GM23338 (cell line): Measurements from ENCODE around the gene MAP2K5. TPM values are rescaled to one million over a fixed set of nuclear protein-coding genes. Genes with fewer than 3 reads are reported as not detected.

Experiments
- ATAC-seq: fragments of 200-7000 bp; cut with Tn5 transposase; 3 replicates; pipeline ENCODE4 v1.9.1; 2020
- DNase-seq: peaks from one replicate; pipeline ENCODE4 v3.0.0-alpha.2; 2015; ENCODE audit warnings: low spot score
- H2AFZ ChIP-seq: fragments of 200-600 bp; sonication (generic); 2 replicates; pipeline ENCODE4 v1.8.0; 2016; ENCODE audit warnings: antibody characterized with exemption, mild to moderate bottlenecking, moderate library complexity
- H3F3A ChIP-seq: fragments of 200-600 bp; sonication (generic); replicated peaks from 2 replicates; pipeline ENCODE4 v1.8.0; 2017; ENCODE audit warnings: antibody characterized with exemption, mixed run types, low read depth
- H3K27ac ChIP-seq: fragments of 200-600 bp; sonication (generic); 2 replicates; pipeline ENCODE4 v1.6.1; 2016; ENCODE audit warnings: low read depth
- H3K27me3 ChIP-seq: fragments of 200-600 bp; sonication (generic); 2 replicates; pipeline ENCODE4 v1.8.0; 2016; ENCODE audit warnings: mild to moderate bottlenecking, mixed run types, moderate library complexity; ENCODE audit not compliant: insufficient read depth
- H3K36me3 ChIP-seq: fragments of 200-600 bp; sonication (generic); 2 replicates; pipeline ENCODE4 v1.8.0; 2016; ENCODE audit warnings: mild to moderate bottlenecking; ENCODE audit not compliant: insufficient read depth
- H3K4me1 ChIP-seq: fragments of 200-600 bp; sonication (generic); 2 replicates; pipeline ENCODE4 v1.8.0; 2016; ENCODE audit warnings: mild to moderate bottlenecking, moderate library complexity; ENCODE audit not compliant: insufficient read depth
- H3K4me2 ChIP-seq: fragments of 200-600 bp; sonication (generic); 2 replicates; pipeline ENCODE4 v1.7.1; 2017; ENCODE audit warnings: mixed run types
- H3K4me3 ChIP-seq: fragments of 200-600 bp; sonication (generic); 2 replicates; pipeline ENCODE4 v1.6.1; 2016; ENCODE audit warnings: mixed run types
- H3K79me2 ChIP-seq: fragments of 200-600 bp; sonication (generic); replicated peaks from 2 replicates; pipeline ENCODE4 v1.8.0; 2017; ENCODE audit warnings: mild to moderate bottlenecking; ENCODE audit not compliant: insufficient read depth
- H3K9me2 ChIP-seq: fragments of 200-600 bp; sonication (generic); 2 replicates; pipeline ENCODE4 v1.8.0; 2017; ENCODE audit not compliant: insufficient read depth
- H4K20me1 ChIP-seq: fragments of 200-600 bp; sonication (generic); replicated peaks from 2 replicates; pipeline ENCODE4 v1.8.0; 2017; ENCODE audit warnings: mild to moderate bottlenecking; ENCODE audit not compliant: insufficient read depth
- H3K27ac Mint-ChIP-seq: 2 replicates; pipeline ENCODE4 v1.8.0; 2020; ENCODE audit warnings: inconsistent platforms, mild to moderate bottlenecking, moderate library complexity, mixed read lengths
- H3K27me3 Mint-ChIP-seq: 3 replicates; pipeline ENCODE4 v1.8.0; 2022; ENCODE audit warnings: low read depth, mild to moderate bottlenecking, moderate library complexity, mixed read lengths, inconsistent platforms; ENCODE audit not compliant: insufficient read depth, poor library complexity
- H3K36me3 Mint-ChIP-seq: 3 replicates; pipeline ENCODE4 v1.8.0; 2021; ENCODE audit warnings: low read depth, mild to moderate bottlenecking, inconsistent platforms, moderate library complexity, mixed read lengths
- H3K4me1 Mint-ChIP-seq: 3 replicates; pipeline ENCODE4 v1.8.0; 2020; ENCODE audit warnings: mild to moderate bottlenecking, inconsistent platforms, mixed read lengths
- H3K4me3 Mint-ChIP-seq: 3 replicates; pipeline ENCODE4 v1.8.0; 2021; ENCODE audit warnings: moderate library complexity, mild to moderate bottlenecking, inconsistent platforms, mixed read lengths
- H3K9me3 Mint-ChIP-seq: 3 replicates; pipeline ENCODE4 v1.8.0; 2020; ENCODE audit warnings: moderate library complexity, mild to moderate bottlenecking, inconsistent platforms, mixed read lengths
- CREB1 ChIP-seq: fragments of 250-450 bp; sonication (Bioruptor Pico); IDR thresholded peaks from 2 replicates; pipeline ENCODE4 v1.5.0; 2020; ENCODE audit warnings: low read depth, mild to moderate bottlenecking, moderate library complexity
- EZH2 ChIP-seq: fragments of 200-600 bp; sonication (generic); IDR thresholded peaks from one replicate; pipeline ENCODE4 v1.8.0; 2017; ENCODE audit warnings: antibody characterized with exemption, mild to moderate bottlenecking, low read depth; ENCODE audit not compliant: unreplicated experiment
- EZH2phosphoT487 ChIP-seq: fragments of 200-600 bp; sonication (generic); IDR thresholded peaks from one replicate; pipeline ENCODE4 v1.8.1; 2018; ENCODE audit warnings: antibody characterized with exemption; ENCODE audit not compliant: unreplicated experiment
- JUNB ChIP-seq: IDR thresholded peaks from one replicate; pipeline ENCODE4 v1.6.1; 2016; ENCODE audit warnings: antibody characterized with exemption; ENCODE audit not compliant: unreplicated experiment
- NANOG ChIP-seq: IDR thresholded peaks from 2 replicates; pipeline ENCODE4 v1.6.1; 2016; ENCODE audit warnings: antibody characterized with exemption, borderline replicate concordance
- POLR2AphosphoS5 ChIP-seq: IDR thresholded peaks from 2 replicates; pipeline ENCODE4 v1.6.1; 2016; ENCODE audit warnings: antibody characterized with exemption, low read depth
- STAT1 ChIP-seq: IDR thresholded peaks from one replicate; pipeline ENCODE4 v1.6.1; 2016; ENCODE audit warnings: antibody characterized with exemption; ENCODE audit not compliant: unreplicated experiment
- ZNF114 ChIP-seq: fragments of 250-450 bp; sonication (Bioruptor Pico); IDR thresholded peaks from 2 replicates; pipeline ENCODE4 v1.5.0; 2020; ENCODE audit warnings: mild to moderate bottlenecking, moderate library complexity
- ZNF331 ChIP-seq: fragments of 250-450 bp; sonication (Bioruptor Pico); IDR thresholded peaks from 2 replicates; pipeline ENCODE4 v1.5.0; 2020; ENCODE audit warnings: low read depth, mild to moderate bottlenecking, moderate library complexity
- ZNF462 ChIP-seq: fragments of 250-450 bp; sonication (Bioruptor Pico); IDR thresholded peaks from 2 replicates; pipeline ENCODE4 v1.5.0; 2020; ENCODE audit warnings: mild to moderate bottlenecking, moderate library complexity
- polyA plus RNA-seq: library from polyadenylated mRNA; unstranded; fragments of >200 nt; fragmentation: Nextera tagmentation; extraction: Ambion mirVana; gene quantifications from 2 replicates; pipeline ENCODE4 v1.2.1, GENCODE V29; 2016
- total RNA-seq: library from RNA; depleted of rRNA; stranded (reverse); fragments of >200 nt; shearing (Covaris generic); gene quantifications from 2 replicates; pipeline ENCODE4 v1.2.3, GENCODE V29; 2014
- TF ChIP-seq, protein P1 (sequence below): IDR thresholded peaks from 2 replicates; pipeline ENCODE4 v1.6.1; 2016; ENCODE audit warnings: antibody characterized with exemption
- TF ChIP-seq, protein P2 (sequence below), 2 experiments: fragments of 200-600 bp in 1 of 2; sonication (generic) in 1 of 2; conservative IDR thresholded peaks; 2 replicates each; pipeline versions ENCODE4 v1.5.1 to v1.6.1; 2016 to 2017; ENCODE audit warnings: antibody characterized with exemption in 2 of 2, low read depth in 2 of 2, mild to moderate bottlenecking in 2 of 2, moderate library complexity in 1 of 2
- TF ChIP-seq, protein P3 (sequence below): IDR thresholded peaks from one replicate; pipeline ENCODE4 v1.6.1; 2018; ENCODE audit warnings: antibody characterized with exemption; ENCODE audit not compliant: unreplicated experiment

MAP2K5 gene
- total and polyA plus RNA-seq, 2 experiments from 2014 or later: 6.5 to 13.6 TPM

DNA sequence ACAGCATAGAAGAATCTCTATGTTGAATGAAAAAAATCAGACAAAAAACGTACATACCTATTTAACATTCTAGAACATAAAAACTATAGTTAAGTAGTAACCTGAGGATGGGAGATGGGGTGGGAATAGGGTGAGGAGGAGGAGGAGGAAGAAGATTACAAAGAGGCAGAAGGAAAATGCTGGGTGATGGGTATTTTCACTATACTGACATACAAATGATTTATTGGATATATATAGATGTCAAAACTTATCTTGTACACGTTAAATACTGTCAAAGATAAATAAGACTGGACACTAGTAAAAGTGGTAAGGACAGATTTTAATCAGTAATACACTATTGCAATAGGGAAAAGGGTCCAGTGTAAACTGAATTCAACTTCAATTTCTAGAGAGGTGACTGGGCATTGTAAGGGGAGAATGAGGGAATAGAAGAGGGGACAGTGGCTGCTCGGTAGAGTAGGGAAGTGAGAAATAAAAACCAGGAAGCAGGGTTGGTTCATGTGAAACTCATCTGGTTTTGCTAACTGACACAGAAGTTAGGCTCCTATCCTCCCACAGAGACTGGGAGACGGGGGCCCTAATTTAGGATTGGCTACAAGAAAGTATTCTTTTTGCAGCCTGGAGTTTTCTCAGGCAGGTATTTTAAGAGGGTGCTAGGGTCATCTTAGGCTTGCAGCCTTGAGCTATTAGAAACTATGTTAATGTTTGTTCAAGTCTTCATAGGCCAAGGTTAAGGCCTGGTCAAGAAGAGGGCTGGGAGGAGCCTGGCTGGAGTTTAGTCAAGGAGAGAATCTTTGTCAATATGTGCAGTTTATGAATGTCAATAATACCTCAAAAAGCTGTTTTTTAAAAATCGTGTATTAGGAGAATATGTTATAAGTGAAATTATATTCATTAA lies 36.6 kb upstream of the MAP2K5 start:
- H3K9me3 Mint-ChIP-seq: no peaks in the 10 kb centered on the region
- H3K79me2 ChIP-seq: no peaks in the 10 kb centered on the region
- H3K27me3 Mint-ChIP-seq: no peaks in the 10 kb centered on the region
- H3K9me2 ChIP-seq: no peaks in the 10 kb centered on the region
- DNase-seq: no peak
- H3K27me3 ChIP-seq: no peaks in the 10 kb centered on the region
- H3K36me3 ChIP-seq: no peaks in the 10 kb centered on the region
- no peaks in the 10 kb centered on the region for H3K36me3 Mint-ChIP-seq
- H3F3A ChIP-seq: no peaks in the 10 kb centered on the region
- H3K4me3 ChIP-seq: no peak overlapping the region
- no peak overlapping the region for H3K27ac ChIP-seq
- ATAC-seq: no peak
- H2AFZ ChIP-seq: no peak overlapping the region
- no peak overlapping the region for H3K4me3 Mint-ChIP-seq
- H3K27ac Mint-ChIP-seq: no peak overlapping the region
- no peak for TF ChIP-seq ZNF462
- no peak for TF ChIP-seq JUNB
- TF ChIP-seq NANOG: no peak
- TF ChIP-seq EZH2phosphoT487: no peak
- TF ChIP-seq, protein P1, sequence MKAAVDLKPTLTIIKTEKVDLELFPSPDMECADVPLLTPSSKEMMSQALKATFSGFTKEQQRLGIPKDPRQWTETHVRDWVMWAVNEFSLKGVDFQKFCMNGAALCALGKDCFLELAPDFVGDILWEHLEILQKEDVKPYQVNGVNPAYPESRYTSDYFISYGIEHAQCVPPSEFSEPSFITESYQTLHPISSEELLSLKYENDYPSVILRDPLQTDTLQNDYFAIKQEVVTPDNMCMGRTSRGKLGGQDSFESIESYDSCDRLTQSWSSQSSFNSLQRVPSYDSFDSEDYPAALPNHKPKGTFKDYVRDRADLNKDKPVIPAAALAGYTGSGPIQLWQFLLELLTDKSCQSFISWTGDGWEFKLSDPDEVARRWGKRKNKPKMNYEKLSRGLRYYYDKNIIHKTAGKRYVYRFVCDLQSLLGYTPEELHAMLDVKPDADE: no peak
- no peak for TF ChIP-seq POLR2AphosphoS5
- no peak for TF ChIP-seq ZNF331 (CRISPR knock-in tag)
- TF ChIP-seq ZNF114: no peak
- TF ChIP-seq, protein P2, sequence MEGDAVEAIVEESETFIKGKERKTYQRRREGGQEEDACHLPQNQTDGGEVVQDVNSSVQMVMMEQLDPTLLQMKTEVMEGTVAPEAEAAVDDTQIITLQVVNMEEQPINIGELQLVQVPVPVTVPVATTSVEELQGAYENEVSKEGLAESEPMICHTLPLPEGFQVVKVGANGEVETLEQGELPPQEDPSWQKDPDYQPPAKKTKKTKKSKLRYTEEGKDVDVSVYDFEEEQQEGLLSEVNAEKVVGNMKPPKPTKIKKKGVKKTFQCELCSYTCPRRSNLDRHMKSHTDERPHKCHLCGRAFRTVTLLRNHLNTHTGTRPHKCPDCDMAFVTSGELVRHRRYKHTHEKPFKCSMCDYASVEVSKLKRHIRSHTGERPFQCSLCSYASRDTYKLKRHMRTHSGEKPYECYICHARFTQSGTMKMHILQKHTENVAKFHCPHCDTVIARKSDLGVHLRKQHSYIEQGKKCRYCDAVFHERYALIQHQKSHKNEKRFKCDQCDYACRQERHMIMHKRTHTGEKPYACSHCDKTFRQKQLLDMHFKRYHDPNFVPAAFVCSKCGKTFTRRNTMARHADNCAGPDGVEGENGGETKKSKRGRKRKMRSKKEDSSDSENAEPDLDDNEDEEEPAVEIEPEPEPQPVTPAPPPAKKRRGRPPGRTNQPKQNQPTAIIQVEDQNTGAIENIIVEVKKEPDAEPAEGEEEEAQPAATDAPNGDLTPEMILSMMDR (conservative IDR thresholded peaks at IDR 0.05; ENCODE audit: low read depth in 2 of 2): no peak
- TF ChIP-seq, protein P3, sequence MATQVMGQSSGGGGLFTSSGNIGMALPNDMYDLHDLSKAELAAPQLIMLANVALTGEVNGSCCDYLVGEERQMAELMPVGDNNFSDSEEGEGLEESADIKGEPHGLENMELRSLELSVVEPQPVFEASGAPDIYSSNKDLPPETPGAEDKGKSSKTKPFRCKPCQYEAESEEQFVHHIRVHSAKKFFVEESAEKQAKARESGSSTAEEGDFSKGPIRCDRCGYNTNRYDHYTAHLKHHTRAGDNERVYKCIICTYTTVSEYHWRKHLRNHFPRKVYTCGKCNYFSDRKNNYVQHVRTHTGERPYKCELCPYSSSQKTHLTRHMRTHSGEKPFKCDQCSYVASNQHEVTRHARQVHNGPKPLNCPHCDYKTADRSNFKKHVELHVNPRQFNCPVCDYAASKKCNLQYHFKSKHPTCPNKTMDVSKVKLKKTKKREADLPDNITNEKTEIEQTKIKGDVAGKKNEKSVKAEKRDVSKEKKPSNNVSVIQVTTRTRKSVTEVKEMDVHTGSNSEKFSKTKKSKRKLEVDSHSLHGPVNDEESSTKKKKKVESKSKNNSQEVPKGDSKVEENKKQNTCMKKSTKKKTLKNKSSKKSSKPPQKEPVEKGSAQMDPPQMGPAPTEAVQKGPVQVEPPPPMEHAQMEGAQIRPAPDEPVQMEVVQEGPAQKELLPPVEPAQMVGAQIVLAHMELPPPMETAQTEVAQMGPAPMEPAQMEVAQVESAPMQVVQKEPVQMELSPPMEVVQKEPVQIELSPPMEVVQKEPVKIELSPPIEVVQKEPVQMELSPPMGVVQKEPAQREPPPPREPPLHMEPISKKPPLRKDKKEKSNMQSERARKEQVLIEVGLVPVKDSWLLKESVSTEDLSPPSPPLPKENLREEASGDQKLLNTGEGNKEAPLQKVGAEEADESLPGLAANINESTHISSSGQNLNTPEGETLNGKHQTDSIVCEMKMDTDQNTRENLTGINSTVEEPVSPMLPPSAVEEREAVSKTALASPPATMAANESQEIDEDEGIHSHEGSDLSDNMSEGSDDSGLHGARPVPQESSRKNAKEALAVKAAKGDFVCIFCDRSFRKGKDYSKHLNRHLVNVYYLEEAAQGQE: no peak
- no peak for TF ChIP-seq EZH2
- no peak for TF ChIP-seq STAT1
- no peak for TF ChIP-seq CREB1
- no peak overlapping the region for H3K4me2 ChIP-seq
- peaks cover 17% of the 10 kb centered on the region; the same call in 1 of the 2 replicates for H3K4me1 ChIP-seq
- H3K4me1 Mint-ChIP-seq: peaks cover 24% of the 10 kb centered on the region
- no peaks in the 10 kb centered on the region; the same call in 1 of the 2 replicates for H4K20me1 ChIP-seq
